ENCODE data around the gene LZTS3.

DNA sequence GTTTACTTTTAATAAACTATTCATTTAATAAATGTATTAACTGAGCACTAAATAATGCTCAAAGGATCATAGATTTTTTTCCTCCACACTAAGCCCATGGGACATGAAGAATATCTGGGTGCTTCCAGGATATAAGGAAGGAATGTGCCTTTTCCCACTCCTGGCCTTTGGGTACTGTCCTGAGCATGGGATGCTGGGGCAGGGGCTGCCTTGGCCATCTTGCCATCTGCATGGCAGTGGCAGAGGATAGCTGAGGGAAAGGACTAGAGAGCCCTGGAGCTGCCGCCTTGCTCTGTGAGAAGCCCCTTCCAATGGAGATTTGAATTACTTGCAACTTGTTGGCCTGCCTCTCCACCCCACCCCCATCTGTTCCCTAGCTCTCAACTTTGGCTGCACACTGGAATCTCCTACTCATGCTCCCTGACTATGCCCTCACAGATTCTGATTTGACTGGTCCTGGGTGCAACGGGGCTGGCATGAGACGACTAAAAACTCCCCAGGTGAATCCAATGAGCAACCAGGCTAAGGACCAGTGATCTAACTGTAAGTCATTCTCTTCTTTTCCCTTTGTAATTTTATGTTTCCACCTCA, 15.6 kb upstream of the LZTS3 start:
- TF ChIP-seq, protein P1, sequence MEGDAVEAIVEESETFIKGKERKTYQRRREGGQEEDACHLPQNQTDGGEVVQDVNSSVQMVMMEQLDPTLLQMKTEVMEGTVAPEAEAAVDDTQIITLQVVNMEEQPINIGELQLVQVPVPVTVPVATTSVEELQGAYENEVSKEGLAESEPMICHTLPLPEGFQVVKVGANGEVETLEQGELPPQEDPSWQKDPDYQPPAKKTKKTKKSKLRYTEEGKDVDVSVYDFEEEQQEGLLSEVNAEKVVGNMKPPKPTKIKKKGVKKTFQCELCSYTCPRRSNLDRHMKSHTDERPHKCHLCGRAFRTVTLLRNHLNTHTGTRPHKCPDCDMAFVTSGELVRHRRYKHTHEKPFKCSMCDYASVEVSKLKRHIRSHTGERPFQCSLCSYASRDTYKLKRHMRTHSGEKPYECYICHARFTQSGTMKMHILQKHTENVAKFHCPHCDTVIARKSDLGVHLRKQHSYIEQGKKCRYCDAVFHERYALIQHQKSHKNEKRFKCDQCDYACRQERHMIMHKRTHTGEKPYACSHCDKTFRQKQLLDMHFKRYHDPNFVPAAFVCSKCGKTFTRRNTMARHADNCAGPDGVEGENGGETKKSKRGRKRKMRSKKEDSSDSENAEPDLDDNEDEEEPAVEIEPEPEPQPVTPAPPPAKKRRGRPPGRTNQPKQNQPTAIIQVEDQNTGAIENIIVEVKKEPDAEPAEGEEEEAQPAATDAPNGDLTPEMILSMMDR (IDR thresholded peaks at IDR 0.05), result no peak
- TF ChIP-seq POLR2AphosphoS5 (IDR thresholded peaks at IDR 0.05), result no peak
- TF ChIP-seq POLR2A (IDR thresholded peaks at IDR 0.05), result no peak
